ENCODE measurements around the gene RNF146. TPM values are rescaled to one million over a fixed set of nuclear protein-coding genes. Genes with fewer than 3 reads are reported as not detected.
"Not testable (repeated sequence)": the region's sequence is repeated elsewhere in the genome, so short reads cannot be mapped to it uniquely, and the experiment has no call there.

Gene RNF146
- total and polyA plus RNA-seq, 9 donors = 39.2 to 66.9 (median 52.3) TPM

GRCh38 chr6:127331256-127331655, 64.6 kb downstream of the RNF146 start:
- WGBS (ENCODE audit: insufficient coverage) = 60% methylated on average over 1 of the region's 3 CpGs
- DNase-seq; H3K4me3 ChIP-seq (ENCODE audit: low read length): not testable (repeated sequence)

GRCh38 chr6:127332383-127332961, 65.8 kb downstream of the RNF146 start:
- H3K27ac ChIP-seq (ENCODE audit: low read length) = no peak overlapping the region
- H3K9me3 ChIP-seq (replicated peaks; ENCODE audit: control insufficient read depth, low read depth, low read length) = no peaks in the 10 kb centered on the region
- 79% methylated on average over 1 of the region's 4 CpGs for WGBS (ENCODE audit: insufficient coverage)

More at GRCh38 chr6:127331256-127331655, 64.6 kb downstream of the RNF146 start:
- not testable (repeated sequence) for H3K9me3 ChIP-seq (replicated peaks; ENCODE audit: control insufficient read depth, low read depth, low read length); H3K27ac ChIP-seq (ENCODE audit: low read length); H3K4me1 ChIP-seq (ENCODE audit: control insufficient read depth, insufficient read depth, low read length); H3K27me3 ChIP-seq (ENCODE audit: control insufficient read depth, insufficient read depth, low read length); H3K36me3 ChIP-seq (ENCODE audit: control insufficient read depth, insufficient read depth, low read length)

More at GRCh38 chr6:127332383-127332961, 65.8 kb downstream of the RNF146 start:
- Histone ChIP-seq H3K36me3 (ENCODE audit: control insufficient read depth, insufficient read depth, low read length) (no peaks in the 10 kb centered on the region), H3K4me3 (ENCODE audit: low read length) (no peak overlapping the region), H3K27me3 (ENCODE audit: control insufficient read depth, insufficient read depth, low read length) (no peaks in the 10 kb centered on the region), H3K4me1 (ENCODE audit: control insufficient read depth, insufficient read depth, low read length) (no peaks in the 10 kb centered on the region)
- DNase-seq = no peak

Other genes starting within 250 kb of the RNF146 start
- 8.8 TPM for gene RSPO3, start 148.2 kb upstream of the RNF146 start, total RNA-seq
- gene RSPO3, start 148.2 kb upstream of the RNF146 start, polyA plus RNA-seq (ENCODE audit: insufficient read depth in 1 of 8, insufficient read length in 8 of 8, low replicate concordance in 1 of 8) = 10 to 100 TPM; 11.2 to 26.2 (median 19.5) TPM
- 51.2 TPM for gene ECHDC1, start 76.7 kb downstream of the RNF146 start, total RNA-seq
- 10 to 100 TPM; 57.3 to 70.0 (median 61.2) TPM for gene ECHDC1, start 76.7 kb downstream of the RNF146 start, polyA plus RNA-seq (ENCODE audit: insufficient read depth in 1 of 8, insufficient read length in 8 of 8, low replicate concordance in 1 of 8)
- 17.6 TPM for gene KIAA0408, start 192.5 kb downstream of the RNF146 start, total RNA-seq
- gene KIAA0408, start 192.5 kb downstream of the RNF146 start, polyA plus RNA-seq (ENCODE audit: insufficient read depth in 1 of 8, insufficient read length in 8 of 8, low replicate concordance in 1 of 8) = 10 to 100 TPM; 13.8 to 23.1 (median 17.5) TPM